Measurements from ENCODE around the gene GRAMD1B. TPM values are rescaled to one million over a fixed set of nuclear protein-coding genes. Genes with fewer than 3 reads are reported as not detected.

GRAMD1B gene
- total RNA-seq, 2 donors from 2014 or later: 2.1 to 5.7 TPM

GRCh38 chr11:123527947-123528346 lies 97.9 kb downstream of the GRAMD1B start:
- Histone ChIP-seq H3K9me3 (no peaks in the 10 kb centered on the region), H3K27me3 (replicated peaks; ENCODE audit: insufficient read depth) (no peaks in the 10 kb centered on the region), H3K4me1 (ENCODE audit: control insufficient read depth in 1 of 2, low read depth in 2 of 2) (no peaks in the 10 kb centered on the region), H3K4me3 (no peak overlapping the region), H3K27ac (no peak overlapping the region), H3K36me3 (no peaks in the 10 kb centered on the region)
- no peak for TF ChIP-seq CTCF (IDR thresholded peaks at IDR 0.05)
- ATAC-seq (ENCODE audit: insufficient number of reproducible peaks, low FRiP score, low read depth) (no peak), DNase-seq (ENCODE audit: low spot score) (no peak)

GRCh38 chr11:123531325-123531724 lies 101.3 kb downstream of the GRAMD1B start:
- Histone ChIP-seq H3K27me3 (replicated peaks; ENCODE audit: insufficient read depth) (no peaks in the 10 kb centered on the region), H3K9me3 (no peaks in the 10 kb centered on the region), H3K36me3 (no peaks in the 10 kb centered on the region), H3K27ac (no peak overlapping the region), H3K4me3 (no peak overlapping the region), H3K4me1 (ENCODE audit: control insufficient read depth in 1 of 2, low read depth in 2 of 2) (no peaks in the 10 kb centered on the region)
- DNase-seq (ENCODE audit: low spot score): no peak
- no peak for TF ChIP-seq CTCF (IDR thresholded peaks at IDR 0.05)
- no peak for ATAC-seq (ENCODE audit: insufficient number of reproducible peaks, low FRiP score, low read depth)

GRCh38 chr11:123532131-123532530 lies 102.1 kb downstream of the GRAMD1B start:
- TF ChIP-seq CTCF (IDR thresholded peaks at IDR 0.05): no peak
- Histone ChIP-seq H3K27ac (no peak overlapping the region), H3K4me3 (no peak overlapping the region), H3K9me3 (no peaks in the 10 kb centered on the region), H3K27me3 (replicated peaks; ENCODE audit: insufficient read depth) (no peaks in the 10 kb centered on the region), H3K4me1 (ENCODE audit: control insufficient read depth in 1 of 2, low read depth in 2 of 2) (no peaks in the 10 kb centered on the region), H3K36me3 (no peaks in the 10 kb centered on the region)
- ATAC-seq (ENCODE audit: insufficient number of reproducible peaks, low FRiP score, low read depth): no peak
- no peak for DNase-seq (ENCODE audit: low spot score)

- ATAC-seq (ENCODE audit: insufficient number of reproducible peaks, low FRiP score, low read depth) (no peak), DNase-seq (ENCODE audit: low spot score) (no peak)
- no peaks in the 10 kb centered on the region for H3K27me3 ChIP-seq (replicated peaks; ENCODE audit: insufficient read depth)
- no peak for TF ChIP-seq CTCF (IDR thresholded peaks at IDR 0.05)
- H3K36me3 ChIP-seq: no peaks in the 10 kb centered on the region
- no peak overlapping the region for H3K4me3 ChIP-seq
- H3K27ac ChIP-seq: no peak overlapping the region
- H3K4me1 ChIP-seq (ENCODE audit: control insufficient read depth in 1 of 2, low read depth in 2 of 2): no peaks in the 10 kb centered on the region
- no peaks in the 10 kb centered on the region for H3K9me3 ChIP-seq
Measured at GRCh38 chr11:123535401-123535800, 105.3 kb downstream of the GRAMD1B start.

GRCh38 chr11:123536690-123537437 lies 106.8 kb downstream of the GRAMD1B start:
- DNase-seq (ENCODE audit: low spot score) (no peak), ATAC-seq (ENCODE audit: insufficient number of reproducible peaks, low FRiP score, low read depth) (no peak)
- H3K27ac ChIP-seq: no peak overlapping the region
- H3K4me1 ChIP-seq (ENCODE audit: control insufficient read depth in 1 of 2, low read depth in 2 of 2): no peaks in the 10 kb centered on the region
- no peaks in the 10 kb centered on the region for H3K36me3 ChIP-seq
- H3K9me3 ChIP-seq: no peaks in the 10 kb centered on the region
- no peak for TF ChIP-seq CTCF (IDR thresholded peaks at IDR 0.05)
- no peaks in the 10 kb centered on the region for H3K27me3 ChIP-seq (replicated peaks; ENCODE audit: insufficient read depth)
- H3K4me3 ChIP-seq: no peak overlapping the region
